Neural crest cell (in vitro differentiated cells): ENCODE results near the gene FSTL4. TPM values are rescaled to one million over a fixed set of nuclear protein-coding genes. Genes with fewer than 3 reads are reported as not detected.

Source experiments
- DNase-seq: peaks from one replicate; pipeline ENCODE4 v3.0.0; 2021; ENCODE audit warnings: low read depth, mixed read lengths, low spot score
- H3K27ac Mint-ChIP-seq: one replicate; pipeline ENCODE4 v1.8.0; 2021; ENCODE audit warnings: mild to moderate bottlenecking, mixed read lengths; ENCODE audit not compliant: unreplicated experiment
- H3K27me3 Mint-ChIP-seq: 2 replicates; pipeline ENCODE4 v1.8.0; 2021; ENCODE audit warnings: low read depth, mild to moderate bottlenecking, mixed read lengths
- H3K36me3 Mint-ChIP-seq: 2 replicates; pipeline ENCODE4 v1.8.0; 2021; ENCODE audit warnings: low read depth, mild to moderate bottlenecking, mixed read lengths
- H3K4me1 Mint-ChIP-seq: 2 replicates; pipeline ENCODE4 v1.8.0; 2021; ENCODE audit warnings: mixed read lengths
- H3K4me3 Mint-ChIP-seq: one replicate; pipeline ENCODE4 v1.8.0; 2021; ENCODE audit warnings: mild to moderate bottlenecking, mixed read lengths
- H3K9me3 Mint-ChIP-seq: 2 replicates; pipeline ENCODE4 v1.8.0; 2021; ENCODE audit warnings: mixed read lengths
- CTCF ChIP-seq: fragments of 200-600 bp; sonication (generic); conservative IDR thresholded peaks from 2 replicates; pipeline ENCODE4 v1.5.0; 2021; ENCODE audit warnings: antibody characterized with exemption, mild to moderate bottlenecking
- total RNA-seq: library from RNA; stranded (reverse); gene quantifications from 2 replicates; pipeline ENCODE4 v1.2.1, GENCODE V29; 2021

Gene FSTL4
- total RNA-seq, 1 donor from 2014 or later = 2.0 TPM

DNA sequence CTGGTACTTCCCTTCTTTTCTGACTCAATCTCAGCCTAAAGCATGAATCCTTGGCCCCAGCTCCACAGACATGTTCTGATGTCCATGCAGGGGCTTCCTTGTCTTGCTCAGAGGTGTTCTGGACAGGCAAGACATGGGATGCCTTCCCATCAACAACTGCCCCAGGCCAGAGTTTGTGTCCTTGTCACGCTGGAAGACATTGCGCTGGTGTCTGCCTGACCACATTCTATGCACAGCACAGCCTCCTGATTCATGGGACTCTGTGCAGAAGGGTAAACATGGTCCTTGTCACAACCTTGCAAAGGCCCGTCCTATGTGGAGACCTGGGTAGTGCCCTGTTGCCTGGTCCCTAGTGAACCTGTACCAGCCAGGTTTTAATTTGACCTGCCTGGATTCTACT is 212.2 kb downstream of the FSTL4 start:
- H3K4me1 Mint-ChIP-seq = peaks cover 47% of the 10 kb centered on the region
- no peak overlapping the region for H3K4me3 Mint-ChIP-seq
- H3K27ac Mint-ChIP-seq = no peak overlapping the region
- peaks cover 4% of the 10 kb centered on the region for H3K9me3 Mint-ChIP-seq
- H3K36me3 Mint-ChIP-seq = peaks cover 3% of the 10 kb centered on the region
- H3K27me3 Mint-ChIP-seq = no peaks in the 10 kb centered on the region
- no peak for DNase-seq
- TF ChIP-seq CTCF = no peak

DNA sequence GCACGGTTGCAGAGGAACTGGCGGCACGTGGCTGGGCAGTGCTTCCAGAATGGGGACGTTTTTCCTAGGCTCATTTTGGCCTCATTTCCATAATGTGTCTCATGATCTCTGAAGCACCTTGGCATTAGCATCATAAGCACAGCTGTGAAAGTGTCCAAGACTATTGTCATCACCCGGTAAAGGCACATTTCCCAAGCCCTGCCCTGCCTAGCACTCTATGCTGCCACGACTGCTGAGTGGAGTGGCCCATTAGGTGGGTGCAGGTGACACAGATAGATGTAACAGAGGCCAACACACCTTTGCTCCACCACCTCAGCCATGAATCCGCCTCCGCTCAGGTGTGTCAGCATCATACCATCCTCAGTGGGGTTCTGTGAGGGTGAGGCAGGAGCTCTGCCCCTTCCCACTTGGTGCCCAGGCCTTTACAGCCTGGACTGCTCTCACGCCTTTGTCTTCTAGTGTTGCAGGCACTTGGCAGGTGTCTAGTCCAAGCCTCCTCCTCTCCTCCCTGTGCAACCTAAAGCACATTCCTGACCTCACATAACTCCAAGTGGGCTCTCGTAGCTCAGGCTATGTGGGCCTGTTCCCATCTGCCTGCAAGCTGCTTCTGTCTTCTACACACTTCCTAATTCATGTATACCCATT is 213.0 kb downstream of the FSTL4 start:
- no peaks in the 10 kb centered on the region for H3K27me3 Mint-ChIP-seq
- peaks cover 47% of the 10 kb centered on the region for H3K4me1 Mint-ChIP-seq
- H3K36me3 Mint-ChIP-seq = peaks cover 3% of the 10 kb centered on the region
- no peak overlapping the region for H3K27ac Mint-ChIP-seq
- no peak overlapping the region for H3K4me3 Mint-ChIP-seq
- DNase-seq = no peak
- peaks cover 4% of the 10 kb centered on the region for H3K9me3 Mint-ChIP-seq
- no peak for TF ChIP-seq CTCF

DNA sequence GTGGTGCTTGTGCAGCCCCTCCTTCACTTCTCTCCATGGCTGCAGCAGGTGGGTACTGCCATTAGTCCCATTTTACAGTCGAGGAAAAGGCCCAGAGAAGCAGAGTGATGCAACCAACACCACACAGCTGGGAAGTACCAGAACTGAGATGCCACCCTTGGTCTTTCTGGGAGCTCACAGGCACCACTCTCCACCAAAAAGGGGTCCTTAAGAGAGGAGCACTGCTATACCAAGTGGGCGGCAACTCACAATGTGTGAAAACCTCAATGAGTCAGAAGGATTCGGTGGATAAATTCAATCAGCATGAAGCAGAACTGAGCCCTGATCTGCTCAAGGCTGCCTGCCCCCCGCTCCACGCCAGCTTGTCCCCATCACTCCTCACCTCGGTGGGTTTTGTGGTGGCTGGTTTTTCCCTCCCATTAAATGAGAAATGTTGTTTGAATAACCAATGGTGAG is 213.7 kb downstream of the FSTL4 start:
- Mint-ChIP-seq H3K4me1 (peaks cover 47% of the 10 kb centered on the region), H3K36me3 (peaks cover 3% of the 10 kb centered on the region), H3K9me3 (peaks cover 4% of the 10 kb centered on the region), H3K4me3 (no peak overlapping the region), H3K27me3 (no peaks in the 10 kb centered on the region), H3K27ac (peak overlapping the region; percentile 70)
- DNase-seq = no peak
- TF ChIP-seq CTCF = no peak

GRCh38 chr5:133397990-133398645 is 214.2 kb downstream of the FSTL4 start:
- Mint-ChIP-seq H3K27me3 (no peaks in the 10 kb centered on the region), H3K9me3 (peaks cover 4% of the 10 kb centered on the region), H3K36me3 (peaks cover 3% of the 10 kb centered on the region), H3K27ac (peak overlapping the region; percentile 70), H3K4me1 (peaks cover 42% of the 10 kb centered on the region), H3K4me3 (no peak overlapping the region)
- TF ChIP-seq CTCF = no peak
- no peak for DNase-seq

GRCh38 chr5:133397348-133397747 is 215.0 kb downstream of the FSTL4 start:
- no peak for TF ChIP-seq CTCF
- Mint-ChIP-seq H3K4me1 (peaks cover 35% of the 10 kb centered on the region), H3K27me3 (no peaks in the 10 kb centered on the region), H3K27ac (peak overlapping the region; percentile 95), H3K36me3 (peaks cover 3% of the 10 kb centered on the region), H3K4me3 (no peak overlapping the region), H3K9me3 (peaks cover 4% of the 10 kb centered on the region)
- DNase-seq = no peak
